Measurements from ENCODE around the gene HDDC2. TPM values are rescaled to one million over a fixed set of nuclear protein-coding genes. Genes with fewer than 3 reads are reported as not detected.
A peak's percentile ranks its signal among the peaks of the same experiment; 100 is the strongest.

HDDC2 gene
- total RNA-seq, 2 experiments from 2014 or later, result 75.1 to 119 TPM

DNA sequence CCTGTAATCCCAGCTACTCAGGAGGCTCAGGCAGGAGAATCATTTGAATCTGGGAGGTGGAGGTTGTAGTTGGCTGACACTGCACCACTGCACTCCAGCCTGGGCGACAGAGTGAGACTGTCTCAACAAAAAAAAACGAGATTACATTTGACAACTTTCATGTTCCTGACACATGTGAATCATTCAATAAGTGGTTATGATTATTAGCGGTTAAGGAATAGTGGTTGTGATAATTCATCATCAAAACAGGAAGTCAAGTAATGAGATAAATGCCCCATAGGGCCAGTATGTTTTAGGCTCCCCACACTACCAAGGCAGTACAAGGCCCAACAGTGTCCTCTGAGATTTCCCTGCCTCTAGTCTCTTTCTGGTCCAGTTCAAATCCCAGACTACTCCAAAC is 2.5 kb downstream of the HDDC2 start:
- BruUV-seq (replicated peaks), result no TSS peak
- no peak overlapping the region for H3K27ac ChIP-seq (ENCODE audit: low read depth, low read length, poor library complexity, severe bottlenecking)
- no peak for TF ChIP-seq EZH2phosphoT487 (IDR thresholded peaks at IDR 0.05; ENCODE audit: borderline replicate concordance, low read depth, low read length)
- TF ChIP-seq, protein P1, sequence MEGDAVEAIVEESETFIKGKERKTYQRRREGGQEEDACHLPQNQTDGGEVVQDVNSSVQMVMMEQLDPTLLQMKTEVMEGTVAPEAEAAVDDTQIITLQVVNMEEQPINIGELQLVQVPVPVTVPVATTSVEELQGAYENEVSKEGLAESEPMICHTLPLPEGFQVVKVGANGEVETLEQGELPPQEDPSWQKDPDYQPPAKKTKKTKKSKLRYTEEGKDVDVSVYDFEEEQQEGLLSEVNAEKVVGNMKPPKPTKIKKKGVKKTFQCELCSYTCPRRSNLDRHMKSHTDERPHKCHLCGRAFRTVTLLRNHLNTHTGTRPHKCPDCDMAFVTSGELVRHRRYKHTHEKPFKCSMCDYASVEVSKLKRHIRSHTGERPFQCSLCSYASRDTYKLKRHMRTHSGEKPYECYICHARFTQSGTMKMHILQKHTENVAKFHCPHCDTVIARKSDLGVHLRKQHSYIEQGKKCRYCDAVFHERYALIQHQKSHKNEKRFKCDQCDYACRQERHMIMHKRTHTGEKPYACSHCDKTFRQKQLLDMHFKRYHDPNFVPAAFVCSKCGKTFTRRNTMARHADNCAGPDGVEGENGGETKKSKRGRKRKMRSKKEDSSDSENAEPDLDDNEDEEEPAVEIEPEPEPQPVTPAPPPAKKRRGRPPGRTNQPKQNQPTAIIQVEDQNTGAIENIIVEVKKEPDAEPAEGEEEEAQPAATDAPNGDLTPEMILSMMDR (conservative IDR thresholded peaks at IDR 0.05; ENCODE audit: low read length), result no peak
- H3K4me1 ChIP-seq (ENCODE audit: insufficient read depth, low read length, poor library complexity, severe bottlenecking), result peaks cover 29% of the 10 kb centered on the region
- intact Hi-C loops (cut with micrococcal nuclease; ENCODE audit: unreplicated experiment), result no loop called here
- peaks cover 25% of the 10 kb centered on the region for H3K79me2 ChIP-seq (ENCODE audit: insufficient read depth, low read depth, low read length)
- no peaks in the 10 kb centered on the region; the same call in 1 of the 2 replicates for H3K9me2 ChIP-seq (ENCODE audit: insufficient read depth, low read length)
- ChIA-PET CTCF (ENCODE audit: unreplicated experiment) (interaction anchor here (0.6 kb wide), 1 partner anchor 657 kb away, joined by 5 read pairs; no protein-coding TSS in a partner anchor), POLR2A (interaction anchor here (0.9 to 2.8 kb wide), 2 partner anchors 13 to 482 kb away, joined by 3 to 14 read pairs; no protein-coding TSS in a partner anchor)
- DNase-seq (ENCODE audit: low spot score), result no peak
- H3K9me3 ChIP-seq (ENCODE audit: low read length), result no peaks in the 10 kb centered on the region
- no peak overlapping the region for H2AFZ ChIP-seq (ENCODE audit: low read length)
- H4K20me1 ChIP-seq (ENCODE audit: insufficient read depth, low read length), result no peaks in the 10 kb centered on the region
- peak overlapping the region; percentile 77; the same call in 1 of the 2 replicates for H3K4me2 ChIP-seq (ENCODE audit: low read length)
- peaks cover 62% of the 10 kb centered on the region for H3K36me3 ChIP-seq (ENCODE audit: insufficient read depth, low read length)
- H3K4me3 ChIP-seq (ENCODE audit: low read depth, low read length, poor library complexity, severe bottlenecking), result no peak overlapping the region

DNA sequence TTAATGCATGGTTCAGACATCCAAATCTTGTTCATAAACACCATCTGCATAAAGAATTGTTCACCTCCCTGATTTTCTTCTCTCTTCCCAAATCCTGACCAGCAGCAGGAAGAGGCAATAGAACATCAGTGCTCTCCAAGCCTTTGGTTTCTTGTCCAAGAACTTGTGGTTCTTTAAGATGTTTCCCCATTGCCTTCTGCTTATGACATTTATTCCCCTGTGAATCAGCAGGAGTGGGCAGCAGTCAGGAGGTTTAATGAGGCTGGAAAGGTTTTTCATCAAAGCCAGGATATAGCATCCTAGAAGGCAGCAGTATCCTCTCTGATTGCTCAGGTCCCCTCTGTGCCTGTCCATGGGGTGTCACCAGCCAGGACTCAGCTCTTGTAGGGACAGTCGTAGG is 5.3 kb downstream of the HDDC2 start:
- CTCF ChIA-PET (ENCODE audit: unreplicated experiment), result no interaction called here
- Histone ChIP-seq H3K4me3 (ENCODE audit: low read depth, low read length, poor library complexity, severe bottlenecking) (no peak overlapping the region), H3K36me3 (ENCODE audit: insufficient read depth, low read length) (peaks cover 90% of the 10 kb centered on the region), H3K79me2 (ENCODE audit: insufficient read depth, low read depth, low read length) (peaks cover 25% of the 10 kb centered on the region), H3K4me1 (ENCODE audit: insufficient read depth, low read length, poor library complexity, severe bottlenecking) (peaks cover 14% of the 10 kb centered on the region), H3K9me3 (ENCODE audit: low read length) (no peaks in the 10 kb centered on the region), H3K27ac (ENCODE audit: low read depth, low read length, poor library complexity, severe bottlenecking) (no peak overlapping the region), H3K9me2 (ENCODE audit: insufficient read depth, low read length) (no peaks in the 10 kb centered on the region), H4K20me1 (ENCODE audit: insufficient read depth, low read length) (no peaks in the 10 kb centered on the region; the same call in 1 of the 2 replicates), H3K4me2 (ENCODE audit: low read length) (no peak overlapping the region), H2AFZ (ENCODE audit: low read length) (no peak overlapping the region)
- no peak for TF ChIP-seq EZH2phosphoT487 (IDR thresholded peaks at IDR 0.05; ENCODE audit: borderline replicate concordance, low read depth, low read length)
- TF ChIP-seq, protein P1 (conservative IDR thresholded peaks at IDR 0.05; ENCODE audit: low read length), result no peak
- no TSS peak for BruUV-seq (replicated peaks)
- POLR2A ChIA-PET, result interaction anchor here (0.6 to 1.1 kb wide), 2 partner anchors 17 to 1995 kb away, joined by 3 to 5 read pairs; no protein-coding TSS in a partner anchor
- intact Hi-C loops (cut with micrococcal nuclease; ENCODE audit: unreplicated experiment), result no loop called here
- no peak for DNase-seq (ENCODE audit: low spot score)

DNA sequence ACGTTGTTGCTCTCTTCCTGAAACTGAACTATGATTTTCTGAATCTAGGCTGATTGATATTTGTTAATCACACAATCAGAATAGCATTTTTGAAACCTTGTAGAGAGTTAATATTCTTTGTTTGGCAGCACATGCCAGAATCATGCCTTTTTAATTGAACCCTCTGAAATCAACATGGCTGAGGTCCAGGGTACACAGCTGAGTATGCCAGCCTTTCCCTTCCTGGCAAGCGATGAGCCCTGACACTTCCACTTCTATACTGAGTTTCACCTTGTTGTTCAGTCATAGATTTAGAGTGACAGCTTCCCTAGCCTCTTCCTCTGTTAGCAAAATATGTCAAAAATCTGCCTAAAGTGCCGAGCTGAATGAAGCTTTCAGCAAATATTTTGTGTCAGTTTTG is 6.8 kb downstream of the HDDC2 start:
- Histone ChIP-seq H3K27ac (ENCODE audit: low read depth, low read length, poor library complexity, severe bottlenecking) (no peak overlapping the region), H3K4me3 (ENCODE audit: low read depth, low read length, poor library complexity, severe bottlenecking) (no peak overlapping the region), H4K20me1 (ENCODE audit: insufficient read depth, low read length) (no peaks in the 10 kb centered on the region; the same call in 1 of the 2 replicates), H3K4me2 (ENCODE audit: low read length) (no peak overlapping the region), H3K4me1 (ENCODE audit: insufficient read depth, low read length, poor library complexity, severe bottlenecking) (peaks cover 5% of the 10 kb centered on the region), H3K36me3 (ENCODE audit: insufficient read depth, low read length) (peaks cover 100% of the 10 kb centered on the region), H3K9me2 (ENCODE audit: insufficient read depth, low read length) (no peaks in the 10 kb centered on the region), H3K9me3 (ENCODE audit: low read length) (no peaks in the 10 kb centered on the region), H2AFZ (ENCODE audit: low read length) (no peak overlapping the region), H3K79me2 (ENCODE audit: insufficient read depth, low read depth, low read length) (peaks cover 11% of the 10 kb centered on the region)
- BruUV-seq (replicated peaks), result no TSS peak
- intact Hi-C loops (cut with micrococcal nuclease; ENCODE audit: unreplicated experiment), result no loop called here
- ChIA-PET CTCF (ENCODE audit: unreplicated experiment) (no interaction called here), POLR2A (no interaction called here)
- no peak for DNase-seq (ENCODE audit: low spot score)
- TF ChIP-seq, protein P1 (conservative IDR thresholded peaks at IDR 0.05; ENCODE audit: low read length), result no peak
- no peak for TF ChIP-seq EZH2phosphoT487 (IDR thresholded peaks at IDR 0.05; ENCODE audit: borderline replicate concordance, low read depth, low read length)
